ENCODE measurements around the gene JMJD8. TPM values are rescaled to one million over a fixed set of nuclear protein-coding genes. Genes with fewer than 3 reads are reported as not detected.

The JMJD8 gene
- polyA plus RNA-seq, 1 donor (not counting 4 experiments of a cell fraction or from before 2014, with no cell fraction given): 20.1 TPM

- dilution Hi-C loops (cut with MboI; ENCODE audit: extremely low pct_ligation_motif_present, low sequenced_read_pairs): no loop called here
- Histone ChIP-seq H3K27me3 (ENCODE audit: control insufficient read depth, extremely low read depth, insufficient read depth, low read length) (no peaks in the 10 kb centered on the region), H3K27ac (ENCODE audit: control insufficient read depth, insufficient read depth, low read length) (no peak overlapping the region), H3K9me3 (ENCODE audit: control insufficient read depth, low read depth, low read length) (no peaks in the 10 kb centered on the region), H3K36me3 (ENCODE audit: control insufficient read depth in 2 of 2, extremely low read depth in 1 of 2, insufficient read depth in 2 of 2, low read length in 2 of 2) (peaks cover 6 to 7% of the 10 kb centered on the region in 2 experiments), H3K4me3 (ENCODE audit: control insufficient read depth in 2 of 3, extremely low read depth in 1 of 3, insufficient read depth in 2 of 3, low read depth in 1 of 3, low read length in 3 of 3) (no peak overlapping the region), H3K79me2 (ENCODE audit: control insufficient read depth, insufficient read depth, low read length) (peaks cover 4% of the 10 kb centered on the region), H2AFZ (ENCODE audit: control insufficient read depth, low read length) (no peak overlapping the region), H3K4me2 (ENCODE audit: control insufficient read depth, extremely low read depth, insufficient read depth, low read depth, low read length) (no peak overlapping the region), H4K20me1 (ENCODE audit: control insufficient read depth, extremely low read depth, insufficient read depth, low read length) (no peaks in the 10 kb centered on the region), H3K4me1 (ENCODE audit: control insufficient read depth, extremely low read depth, insufficient read depth, low read length) (peaks cover 11% of the 10 kb centered on the region), H3K9me1 (ENCODE audit: control insufficient read depth, extremely low read depth, insufficient read depth, low read length) (no peaks in the 10 kb centered on the region), H3K9ac (ENCODE audit: control insufficient read depth, extremely low read depth, insufficient read depth, low read length) (no peak overlapping the region)
- DNase-seq (ENCODE audit: low read depth, low spot score) (no peak), FAIRE-seq (no peak)
- no peak for TF ChIP-seq EZH2 (IDR thresholded peaks at IDR 0.05; ENCODE audit: low read length)
- TF ChIP-seq CTCF (optimal IDR thresholded peaks at IDR 0.05 in 1 of 3, IDR thresholded peaks at IDR 0.05 in 1 of 3, conservative IDR thresholded peaks at IDR 0.05 in 1 of 3; ENCODE audit: extremely low read depth in 1 of 3, insufficient read depth in 2 of 3, low read length in 3 of 3): no peak
These were observed 31.5 kb downstream of the JMJD8 start for GRCh38 chr16:652454-653305.

- Histone ChIP-seq H3K79me2 (ENCODE audit: control insufficient read depth, insufficient read depth, low read length) (peaks cover 6% of the 10 kb centered on the region), H3K9ac (ENCODE audit: control insufficient read depth, extremely low read depth, insufficient read depth, low read length) (no peak overlapping the region), H3K4me1 (ENCODE audit: control insufficient read depth, extremely low read depth, insufficient read depth, low read length) (peaks cover 11% of the 10 kb centered on the region), H4K20me1 (ENCODE audit: control insufficient read depth, extremely low read depth, insufficient read depth, low read length) (no peaks in the 10 kb centered on the region), H3K27me3 (ENCODE audit: control insufficient read depth, extremely low read depth, insufficient read depth, low read length) (no peaks in the 10 kb centered on the region), H2AFZ (ENCODE audit: control insufficient read depth, low read length) (no peak overlapping the region), H3K4me2 (ENCODE audit: control insufficient read depth, extremely low read depth, insufficient read depth, low read depth, low read length) (no peak overlapping the region), H3K9me3 (ENCODE audit: control insufficient read depth, low read depth, low read length) (no peaks in the 10 kb centered on the region), H3K27ac (ENCODE audit: control insufficient read depth, insufficient read depth, low read length) (no peak overlapping the region), H3K9me1 (ENCODE audit: control insufficient read depth, extremely low read depth, insufficient read depth, low read length) (no peaks in the 10 kb centered on the region), H3K4me3 (ENCODE audit: control insufficient read depth in 2 of 3, extremely low read depth in 1 of 3, insufficient read depth in 2 of 3, low read depth in 1 of 3, low read length in 3 of 3) (no peak overlapping the region), H3K36me3 (ENCODE audit: control insufficient read depth in 2 of 2, extremely low read depth in 1 of 2, insufficient read depth in 2 of 2, low read length in 2 of 2) (peaks cover 6 to 7% of the 10 kb centered on the region in 2 experiments)
- DNase-seq (ENCODE audit: low read depth, low spot score): no peak
- dilution Hi-C loops (cut with MboI; ENCODE audit: extremely low pct_ligation_motif_present, low sequenced_read_pairs): no loop called here
- no peak for TF ChIP-seq CTCF (optimal IDR thresholded peaks at IDR 0.05 in 1 of 3, IDR thresholded peaks at IDR 0.05 in 1 of 3, conservative IDR thresholded peaks at IDR 0.05 in 1 of 3; ENCODE audit: extremely low read depth in 1 of 3, insufficient read depth in 2 of 3, low read length in 3 of 3)
- no peak for TF ChIP-seq EZH2 (IDR thresholded peaks at IDR 0.05; ENCODE audit: low read length)
- FAIRE-seq: no peak
These were observed 32.3 kb downstream of the JMJD8 start for GRCh38 chr16:651844-652243.

Data from keratinocyte (primary cell).